ENCODE measurements around the gene DOHH. TPM values are rescaled to one million over a fixed set of nuclear protein-coding genes. Genes with fewer than 3 reads are reported as not detected.

DOHH gene
- total and polyA plus RNA-seq, 7 donors, result 7.2 to 22.5 (median 16.9) TPM

DNA sequence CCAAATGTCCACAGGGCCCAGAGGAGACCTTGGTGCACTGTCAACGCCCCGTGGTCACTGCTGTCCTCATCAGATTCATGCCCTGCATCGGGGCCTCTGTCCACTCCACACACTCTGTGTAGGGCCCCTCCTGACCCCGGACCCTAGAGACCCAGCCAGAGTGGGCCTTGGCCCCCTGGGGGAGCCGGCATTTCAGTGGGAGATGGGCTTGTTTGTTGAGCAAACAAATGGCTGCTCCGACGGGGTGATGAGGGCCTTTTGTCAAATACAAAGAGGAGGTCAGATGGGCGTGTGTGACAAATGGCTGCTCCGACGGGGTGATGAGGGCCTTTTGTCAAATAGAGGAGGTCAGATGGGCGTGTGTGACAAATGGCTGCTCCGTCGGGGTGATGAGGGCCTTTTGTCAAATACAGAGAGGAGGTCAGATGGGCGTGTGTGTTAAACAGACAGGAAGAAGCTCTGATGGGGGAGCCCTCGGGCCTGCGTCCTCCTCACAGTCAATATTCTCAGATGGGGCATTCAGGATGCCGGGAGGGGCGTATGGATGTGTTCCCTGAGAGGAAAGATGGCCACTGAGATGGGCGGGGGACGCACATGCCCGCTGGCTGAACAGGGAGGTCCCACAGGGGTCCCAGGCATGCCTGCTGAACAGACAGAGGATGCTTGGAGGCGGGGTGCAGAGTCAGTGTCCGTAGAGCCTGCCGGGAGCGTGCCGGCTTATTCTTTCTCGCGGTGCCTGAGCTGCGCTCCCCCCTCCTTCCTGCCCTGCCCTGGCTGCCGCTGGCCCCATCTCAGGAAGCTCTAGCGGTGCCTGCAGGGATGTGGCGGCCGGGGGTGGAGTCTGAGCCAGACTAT is 56.4 kb downstream of the DOHH start:
- Histone ChIP-seq H3K4me1 (peaks cover 0 to 57% (median 46%) of the 10 kb centered on the region in 4 donors), H3K4me3 (no peak overlapping the region), H3K9me3 (no peaks in the 10 kb centered on the region), H3K27ac (peak overlapping the region; percentile 56 to 81 (median 70)), H3K36me3 (peaks cover 9 to 78% (median 37%) of the 10 kb centered on the region in 4 donors), H3K27me3 (no peaks in the 10 kb centered on the region)
- TF ChIP-seq, protein P1, sequence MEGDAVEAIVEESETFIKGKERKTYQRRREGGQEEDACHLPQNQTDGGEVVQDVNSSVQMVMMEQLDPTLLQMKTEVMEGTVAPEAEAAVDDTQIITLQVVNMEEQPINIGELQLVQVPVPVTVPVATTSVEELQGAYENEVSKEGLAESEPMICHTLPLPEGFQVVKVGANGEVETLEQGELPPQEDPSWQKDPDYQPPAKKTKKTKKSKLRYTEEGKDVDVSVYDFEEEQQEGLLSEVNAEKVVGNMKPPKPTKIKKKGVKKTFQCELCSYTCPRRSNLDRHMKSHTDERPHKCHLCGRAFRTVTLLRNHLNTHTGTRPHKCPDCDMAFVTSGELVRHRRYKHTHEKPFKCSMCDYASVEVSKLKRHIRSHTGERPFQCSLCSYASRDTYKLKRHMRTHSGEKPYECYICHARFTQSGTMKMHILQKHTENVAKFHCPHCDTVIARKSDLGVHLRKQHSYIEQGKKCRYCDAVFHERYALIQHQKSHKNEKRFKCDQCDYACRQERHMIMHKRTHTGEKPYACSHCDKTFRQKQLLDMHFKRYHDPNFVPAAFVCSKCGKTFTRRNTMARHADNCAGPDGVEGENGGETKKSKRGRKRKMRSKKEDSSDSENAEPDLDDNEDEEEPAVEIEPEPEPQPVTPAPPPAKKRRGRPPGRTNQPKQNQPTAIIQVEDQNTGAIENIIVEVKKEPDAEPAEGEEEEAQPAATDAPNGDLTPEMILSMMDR (IDR thresholded peaks at IDR 0.05), result no peak
- peak in 1 of 4 donors; percentile 41 for TF ChIP-seq POLR2AphosphoS5 (IDR thresholded peaks at IDR 0.05)
- intact Hi-C loops (cut with DNase I), result no loop called here
- 58 to 73% methylated on average over 33 of the region's 33 CpGs for WGBS, 2 donors
- DNase-seq, result no peak

GRCh38 chr19:3442487-3443071 is 57.9 kb downstream of the DOHH start:
- H3K4me3 ChIP-seq, result no peak overlapping the region
- H3K27me3 ChIP-seq, result no peaks in the 10 kb centered on the region
- peaks cover 0 to 57% (median 46%) of the 10 kb centered on the region in 4 donors for H3K4me1 ChIP-seq
- DNase-seq, result no peak
- TF ChIP-seq, protein P1 (IDR thresholded peaks at IDR 0.05), result no peak
- TF ChIP-seq POLR2AphosphoS5 (IDR thresholded peaks at IDR 0.05), result no peak
- no peak for TF ChIP-seq EP300 (IDR thresholded peaks at IDR 0.05)
- no peak for TF ChIP-seq POLR2A (IDR thresholded peaks at IDR 0.05)
- H3K36me3 ChIP-seq, result peaks cover 6 to 82% (median 42%) of the 10 kb centered on the region in 4 donors
- H3K27ac ChIP-seq, result peak overlapping the region; percentile 56 to 81 (median 70)
- intact Hi-C loops (cut with DNase I), result no loop called here
- no peaks in the 10 kb centered on the region for H3K9me3 ChIP-seq
- WGBS, 2 donors, result 84 to 91% methylated on average over 15 of the region's 15 CpGs

DNA sequence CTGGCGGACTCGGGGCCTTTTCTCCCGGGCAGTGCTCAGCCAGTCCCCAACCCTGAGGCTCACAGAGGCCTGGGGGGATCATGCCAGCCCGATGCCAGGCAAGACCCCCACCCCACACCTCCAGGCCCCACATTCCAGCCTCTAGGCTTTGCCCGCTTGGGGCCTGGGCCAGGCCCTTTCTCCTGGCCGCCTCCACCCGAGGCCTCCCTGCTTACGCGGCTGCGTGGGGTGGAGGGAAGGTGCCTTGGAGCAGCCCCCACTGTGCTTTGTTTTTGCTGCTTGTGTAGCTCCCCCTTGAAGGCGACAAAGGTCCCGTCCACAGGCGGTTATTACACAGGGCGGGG is 58.5 kb downstream of the DOHH start:
- Histone ChIP-seq H3K27me3 (no peaks in the 10 kb centered on the region), H3K4me3 (no peak overlapping the region), H3K27ac (peak overlapping the region; percentile 56 to 81 (median 64)), H3K4me1 (peaks cover 0 to 57% (median 46%) of the 10 kb centered on the region in 4 donors), H3K36me3 (peaks cover 6 to 83% (median 44%) of the 10 kb centered on the region in 4 donors), H3K9me3 (no peaks in the 10 kb centered on the region)
- WGBS, 2 donors, result 84 to 89% methylated on average over 14 of the region's 14 CpGs
- TF ChIP-seq, protein P1 (IDR thresholded peaks at IDR 0.05), result no peak
- TF ChIP-seq EP300 (IDR thresholded peaks at IDR 0.05) (no peak), POLR2A (IDR thresholded peaks at IDR 0.05) (no peak), POLR2AphosphoS5 (IDR thresholded peaks at IDR 0.05) (no peak)
- DNase-seq, result peak; percentile 63
- intact Hi-C loops (cut with DNase I), result no loop called here

GRCh38 chr19:3441089-3441985 is 59.1 kb downstream of the DOHH start:
- Histone ChIP-seq H3K9me3 (no peaks in the 10 kb centered on the region), H3K27ac (peak overlapping the region; percentile 56 to 81 (median 64)), H3K36me3 (peaks cover 12 to 83% (median 47%) of the 10 kb centered on the region in 4 donors), H3K27me3 (no peaks in the 10 kb centered on the region), H3K4me1 (peaks cover 0 to 57% (median 46%) of the 10 kb centered on the region in 4 donors), H3K4me3 (no peak overlapping the region)
- peak; percentile 66 for DNase-seq
- 87 to 88% methylated on average over 25 of the region's 25 CpGs for WGBS, 2 donors
- TF ChIP-seq POLR2AphosphoS5 (IDR thresholded peaks at IDR 0.05) (no peak), EP300 (IDR thresholded peaks at IDR 0.05) (no peak), POLR2A (IDR thresholded peaks at IDR 0.05) (no peak)
- TF ChIP-seq, protein P1 (IDR thresholded peaks at IDR 0.05), result no peak
- intact Hi-C loops (cut with DNase I), result no loop called here

Small RNA genes lying within 50 kb of the gene (small RNA-seq; reads per million reads assigned to genes)
- 0 reads per million in 3 donors for gene RF00212

Other genes with a start within 250 kb of the DOHH start
- gene NFIC, start 134.1 kb downstream of the DOHH start, total RNA-seq, result 100 to 1,000 TPM in 1 of 4 donors, 10 to 100 TPM in 3; 63.2 to 114 (median 74.2) TPM
- gene NFIC, start 134.1 kb downstream of the DOHH start, polyA plus RNA-seq, result 10 to 100 TPM in 2 of 3 donors, 1 to 10 TPM in 1; 9.0 to 45.7 (median 10.2) TPM
- gene SMIM24, start 20.1 kb downstream of the DOHH start, total RNA-seq, result not detected
- 10 to 100 TPM; 15.1 to 72.7 (median 30.3) TPM for gene SMIM24, start 20.1 kb downstream of the DOHH start, polyA plus RNA-seq
- gene SMIM44, start 17.2 kb downstream of the DOHH start, total RNA-seq, result not detected
- 1 to 10 TPM in 1 of 3 donors, not detected in 2; 2.9 TPM for gene SMIM44, start 17.2 kb downstream of the DOHH start, polyA plus RNA-seq
- 10 to 100 TPM; 11.8 to 44.6 (median 20.5) TPM for gene FZR1, start 5.6 kb upstream of the DOHH start, total RNA-seq
- gene FZR1, start 5.6 kb upstream of the DOHH start, polyA plus RNA-seq, result 10 to 100 TPM; 11.4 to 33.3 (median 13.9) TPM
- 1 to 10 TPM in 1 of 4 donors, not detected in 3; 1.4 TPM for gene TEKTIP1, start 38.5 kb upstream of the DOHH start, total RNA-seq
- 1 to 10 TPM in 1 of 3 donors, not detected in 2; 1.5 TPM for gene TEKTIP1, start 38.5 kb upstream of the DOHH start, polyA plus RNA-seq
- 10 to 100 TPM; 13.7 to 36.0 (median 22.6) TPM for gene MFSD12, start 56.9 kb upstream of the DOHH start, total RNA-seq
- gene MFSD12, start 56.9 kb upstream of the DOHH start, polyA plus RNA-seq, result 10 to 100 TPM in 1 of 3 donors, 1 to 10 TPM in 2; 2.4 to 53.5 (median 8.6) TPM
- gene HMG20B, start 72.3 kb upstream of the DOHH start, total RNA-seq, result 100 to 1,000 TPM; 105 to 148 (median 120) TPM
- gene HMG20B, start 72.3 kb upstream of the DOHH start, polyA plus RNA-seq, result 10 to 100 TPM; 61.3 to 85.9 (median 78.2) TPM
- under 1 TPM in 2 of 4 donors, not detected in 2; under 0.01 to 0.83 TPM for gene GIPC3, start 84.8 kb upstream of the DOHH start, total RNA-seq
- 1 to 10 TPM in 1 of 3 donors, not detected in 2; 1.0 TPM for gene GIPC3, start 84.8 kb upstream of the DOHH start, polyA plus RNA-seq
- 1 to 10 TPM in 1 of 4 donors, under 1 TPM in 3; 0.36 to 3.6 (median 0.68) TPM for gene TBXA2R, start 106.2 kb upstream of the DOHH start, total RNA-seq
- gene TBXA2R, start 106.2 kb upstream of the DOHH start, polyA plus RNA-seq, result 1 to 10 TPM in 1 of 3 donors, under 1 TPM in 1, not detected in 1; 0.69 to 1.4 TPM
- 10 to 100 TPM; 15.5 to 23.9 (median 23.4) TPM for gene CACTIN, start 126.1 kb upstream of the DOHH start, total RNA-seq
- gene CACTIN, start 126.1 kb upstream of the DOHH start, polyA plus RNA-seq, result 10 to 100 TPM in 1 of 3 donors, 1 to 10 TPM in 2; 6.2 to 20.5 (median 9.0) TPM
- gene PIP5K1C, start 199.8 kb upstream of the DOHH start, total RNA-seq, result 10 to 100 TPM; 27.8 to 68.7 (median 44.2) TPM
- gene PIP5K1C, start 199.8 kb upstream of the DOHH start, polyA plus RNA-seq, result 10 to 100 TPM in 2 of 3 donors, 1 to 10 TPM in 1; 7.8 to 21.0 (median 11.6) TPM
- 1 to 10 TPM in 1 of 4 donors, under 1 TPM in 2, not detected in 1; 0.33 to 2.8 (median 0.36) TPM for gene TJP3, start 207.7 kb upstream of the DOHH start, total RNA-seq
- 100 to 1,000 TPM; 158 to 245 (median 168) TPM for gene TJP3, start 207.7 kb upstream of the DOHH start, polyA plus RNA-seq

All from sigmoid colon (tissue), 7 donors.